ENCODE measurements around the gene SRD5A1.
"Not testable (repeated sequence)": the region's sequence is repeated elsewhere in the genome, so short reads cannot be mapped to it uniquely, and the experiment has no call there.

The SRD5A1 gene

DNA sequence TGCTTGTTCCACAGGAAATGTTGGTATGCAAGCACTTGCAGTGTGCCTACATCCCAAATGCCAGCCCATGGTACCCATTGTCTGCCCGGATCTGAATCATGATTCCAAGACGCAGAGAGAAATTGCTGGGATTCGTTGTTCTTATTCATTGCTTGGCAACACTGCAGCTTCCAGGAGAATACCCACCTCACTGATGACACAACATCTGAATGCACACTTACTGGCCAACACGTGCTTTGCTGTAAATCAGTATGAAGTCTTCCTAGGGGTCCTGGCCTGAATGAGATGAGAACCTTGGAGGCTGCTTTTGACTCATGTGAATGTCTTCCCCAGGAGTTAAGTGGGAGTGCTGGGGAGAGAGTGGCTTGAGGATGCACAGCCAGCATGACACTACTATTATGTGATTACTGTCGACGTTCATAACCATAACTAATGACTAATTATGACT is 11.6 kb downstream of the SRD5A1 start:
- DNase-seq (ENCODE audit: low spot score) = no peak

DNA sequence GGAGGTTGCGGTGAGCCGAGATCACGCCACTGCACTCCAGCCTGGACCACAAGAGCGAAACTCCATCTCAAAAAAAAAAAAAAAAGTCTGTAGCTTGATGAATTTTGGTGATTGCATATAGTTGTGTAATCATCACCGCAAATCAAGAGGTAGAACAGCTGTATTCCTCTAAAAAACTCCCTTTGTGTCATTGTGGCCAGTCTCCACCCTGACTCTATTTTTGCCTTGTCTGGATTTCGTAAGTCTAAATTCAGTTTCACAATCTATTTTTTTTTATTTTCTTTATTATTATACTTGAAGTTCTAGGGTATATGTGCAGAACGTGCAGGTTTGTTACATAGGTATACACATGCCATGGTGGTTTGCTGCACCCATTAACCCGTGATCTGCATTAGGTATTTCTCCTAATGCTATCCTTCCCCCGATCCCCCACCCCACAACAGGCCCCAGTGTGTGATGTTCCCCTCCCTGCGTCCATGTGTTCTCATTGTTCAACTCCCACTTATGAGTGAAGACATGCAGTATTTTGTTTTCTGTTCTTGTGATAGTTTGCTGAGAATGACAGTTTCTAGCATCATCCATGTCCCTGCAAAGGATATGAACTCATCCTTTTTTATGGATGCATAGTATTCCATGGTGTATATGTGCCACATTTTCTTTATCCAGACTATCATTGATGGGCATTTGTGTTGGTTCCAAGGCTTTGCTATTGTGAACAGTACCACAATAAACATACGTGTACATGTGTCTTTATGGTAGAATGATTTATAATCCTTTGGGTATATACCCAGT is 12.5 kb downstream of the SRD5A1 start:
- DNase-seq (ENCODE audit: low spot score) = not testable (repeated sequence)

DNA sequence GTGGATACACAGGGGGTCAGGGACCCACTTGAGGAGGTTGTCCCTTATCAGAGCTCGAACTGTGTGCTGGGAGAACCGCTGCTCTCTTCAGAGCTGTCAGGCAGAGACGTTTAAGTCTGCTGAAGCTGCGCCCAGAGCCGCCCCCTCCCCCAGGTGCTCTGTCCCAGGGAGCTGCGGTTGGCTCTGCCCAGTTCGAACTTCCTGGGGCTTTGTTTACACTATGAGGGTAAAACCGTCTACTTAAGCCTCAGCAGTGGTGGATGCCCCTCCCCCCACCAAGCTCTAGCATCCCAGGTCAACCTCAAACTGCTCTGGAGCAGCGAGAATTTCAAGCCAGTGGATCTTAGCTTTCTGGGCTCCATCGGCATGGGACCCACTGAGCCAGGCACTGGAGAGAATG is 15.9 kb downstream of the SRD5A1 start:
- DNase-seq (ENCODE audit: low spot score) = no peak

DNA sequence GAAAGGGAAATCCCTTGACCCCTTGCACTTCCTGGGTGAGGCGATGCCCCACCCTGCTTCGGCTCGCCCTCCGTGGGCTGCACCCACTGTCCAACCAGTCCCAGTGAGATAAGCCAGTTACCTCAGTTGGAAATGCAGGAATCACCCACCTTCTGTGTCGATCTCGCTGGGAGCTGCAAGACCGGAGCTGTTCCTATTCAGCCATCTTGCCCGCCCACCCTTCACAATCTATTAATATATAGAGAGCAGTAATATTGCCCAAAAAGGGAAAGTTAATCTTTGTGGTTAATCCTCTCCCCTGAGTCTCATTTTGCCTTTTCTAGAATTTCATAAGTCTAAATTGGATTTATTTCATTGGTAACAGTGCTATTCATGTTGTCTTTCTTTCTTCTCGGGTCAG is 16.4 kb downstream of the SRD5A1 start:
- DNase-seq (ENCODE audit: low spot score) = no peak

DNA sequence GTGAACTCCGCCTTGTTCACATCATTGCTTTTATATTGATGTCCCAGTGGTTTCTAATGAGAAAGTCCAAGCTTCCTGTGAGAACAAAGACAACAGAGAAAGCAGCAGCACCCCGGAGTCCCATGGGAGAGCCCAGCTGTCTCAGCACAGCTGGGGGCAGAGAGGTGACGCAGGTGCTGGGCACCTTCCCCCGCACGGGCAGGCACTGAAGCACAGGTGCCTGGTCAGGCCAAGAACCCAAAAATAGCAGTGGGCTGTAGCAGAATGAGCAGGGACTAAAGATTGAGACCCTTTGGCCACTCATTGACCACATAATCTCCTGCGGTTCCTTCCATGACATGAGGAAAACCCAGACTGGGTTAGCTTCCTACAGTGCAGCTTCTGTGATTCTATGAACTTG is 18.8 kb downstream of the SRD5A1 start:
- no peak for DNase-seq (ENCODE audit: low spot score)

DNA sequence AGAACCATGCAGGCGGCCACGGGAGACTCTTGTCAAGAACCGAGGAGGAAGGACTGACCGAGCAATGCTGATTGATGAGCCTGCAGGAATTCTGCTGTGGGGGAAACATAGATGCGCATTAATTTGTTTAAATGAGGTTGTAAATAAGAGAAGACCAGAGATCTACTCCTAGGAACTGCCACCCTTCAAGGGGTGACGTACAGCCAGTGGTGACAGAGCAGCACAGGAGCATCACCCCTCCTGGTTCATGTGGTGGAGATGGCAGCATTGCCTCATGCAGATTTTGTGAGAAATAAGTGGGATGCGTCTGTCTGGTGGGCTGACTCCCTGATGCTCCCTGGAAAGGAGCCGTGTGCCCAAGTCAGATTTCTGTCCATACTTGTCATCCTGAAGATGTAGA is 22.2 kb downstream of the SRD5A1 start:
- no peak for DNase-seq (ENCODE audit: low spot score)

DNA sequence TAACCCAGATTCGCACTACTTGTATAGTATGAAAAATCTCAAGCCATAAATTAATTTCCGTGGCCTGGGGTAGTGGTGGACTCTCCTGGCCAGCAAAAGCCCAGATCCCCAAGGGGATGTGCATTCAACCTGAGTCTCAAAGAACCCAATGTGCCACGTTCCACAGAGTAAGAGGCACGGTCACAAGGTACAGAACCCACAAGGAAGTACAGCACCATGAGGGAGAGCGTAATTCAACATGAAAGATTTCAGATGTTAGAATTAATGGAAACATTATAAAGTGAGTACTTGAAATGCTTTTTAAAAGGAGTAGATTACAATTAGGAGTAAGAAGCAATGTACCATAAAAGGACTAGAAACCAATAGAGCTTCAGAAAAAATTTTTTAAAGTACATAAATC is 23.4 kb downstream of the SRD5A1 start:
- DNase-seq (ENCODE audit: low spot score) = no peak

DNA sequence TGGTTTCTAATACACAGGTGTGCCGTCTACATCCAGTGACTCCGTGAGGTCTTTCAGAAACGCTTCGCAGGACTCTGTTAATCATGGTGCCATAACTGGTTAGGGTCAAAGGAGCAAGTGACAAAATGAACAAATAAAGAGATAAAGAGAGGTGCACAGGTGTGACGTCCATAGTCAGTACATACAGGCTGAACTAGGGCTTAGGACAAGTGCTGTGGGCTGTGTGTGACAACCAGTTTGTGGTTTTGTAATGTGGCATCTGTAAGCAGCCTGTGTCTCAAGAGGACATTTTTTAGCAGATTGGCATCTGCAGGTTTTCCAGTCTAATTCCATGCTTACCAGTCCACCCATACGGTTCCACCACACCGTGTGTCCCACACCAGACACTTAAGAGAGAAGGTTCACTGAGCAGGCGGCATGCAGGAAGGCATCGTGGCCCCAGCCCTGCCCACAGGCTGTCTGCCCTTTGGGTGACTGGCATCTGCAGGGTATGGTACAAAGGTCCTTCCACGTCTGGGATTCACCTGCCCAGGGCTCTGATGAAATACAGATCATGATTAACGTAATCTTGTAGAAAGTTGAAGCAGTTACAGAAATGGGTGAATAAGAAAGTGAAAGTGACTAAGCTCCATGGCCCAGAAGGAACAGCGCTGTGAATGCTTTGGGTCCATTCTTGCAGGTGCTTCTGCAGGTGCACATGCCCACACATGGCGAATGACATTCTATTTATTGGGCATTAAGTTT is 26.9 kb downstream of the SRD5A1 start:
- DNase-seq (ENCODE audit: low spot score) = no peak

DNA sequence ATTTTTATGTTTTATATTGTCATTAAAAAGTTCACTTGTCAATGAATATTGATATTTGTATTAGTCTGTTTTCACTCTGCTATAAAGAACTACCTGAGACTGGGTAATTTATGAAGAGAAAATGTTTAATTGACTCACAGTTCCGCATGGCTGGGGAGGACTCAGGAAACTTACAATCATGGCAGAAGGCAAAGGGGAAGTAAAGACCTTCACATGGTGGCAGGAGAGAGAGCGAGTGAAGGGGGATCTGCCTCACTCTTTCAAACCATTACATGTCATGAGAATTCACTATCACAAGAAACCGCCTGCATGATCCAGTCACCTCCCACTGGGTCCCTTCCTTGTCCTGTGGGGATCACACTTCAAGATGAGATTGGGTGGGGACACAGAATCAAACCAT is 27.4 kb downstream of the SRD5A1 start:
- no peak for DNase-seq (ENCODE audit: low spot score)

DNA sequence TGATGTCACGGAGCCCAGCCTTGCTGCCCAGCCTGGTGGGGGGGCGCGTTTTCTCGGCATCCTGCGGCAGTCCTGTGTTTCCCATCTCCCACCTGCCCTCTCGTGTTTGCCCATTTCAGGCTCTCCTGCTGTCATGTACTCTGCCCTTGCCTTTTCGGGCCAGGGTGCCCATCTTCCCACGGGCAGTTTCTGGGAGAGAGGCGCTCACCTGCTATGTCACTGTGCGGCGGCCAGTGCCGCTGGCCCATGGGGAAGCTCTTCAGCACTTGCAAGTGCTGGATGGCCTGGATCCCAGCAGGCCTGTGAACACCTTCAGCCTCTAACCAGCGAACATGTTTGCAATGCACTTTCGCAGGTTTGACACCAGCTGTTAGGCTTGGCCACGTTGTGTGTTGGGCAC is 33.5 kb downstream of the SRD5A1 start:
- DNase-seq (ENCODE audit: low spot score) = no peak

DNA sequence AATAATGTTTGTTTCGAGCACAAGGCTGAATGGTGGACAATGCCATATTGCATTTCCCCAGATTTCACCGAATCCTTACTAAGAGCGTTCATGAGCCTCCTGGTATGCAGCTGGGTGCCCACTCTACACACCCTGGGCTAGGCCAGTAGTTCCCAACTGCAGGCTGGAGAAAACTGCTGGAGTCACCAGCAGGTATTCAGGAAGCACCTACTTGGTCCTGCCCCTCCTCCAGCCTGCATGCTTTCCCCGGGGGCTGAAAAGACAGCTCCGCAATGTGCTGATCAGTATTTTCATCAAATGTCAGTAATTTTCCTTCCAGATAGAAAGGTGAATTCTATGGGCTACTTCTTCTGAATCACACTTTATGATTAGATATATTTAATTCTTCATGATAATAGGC is 34.4 kb downstream of the SRD5A1 start:
- DNase-seq (ENCODE audit: low spot score) = no peak

DNA sequence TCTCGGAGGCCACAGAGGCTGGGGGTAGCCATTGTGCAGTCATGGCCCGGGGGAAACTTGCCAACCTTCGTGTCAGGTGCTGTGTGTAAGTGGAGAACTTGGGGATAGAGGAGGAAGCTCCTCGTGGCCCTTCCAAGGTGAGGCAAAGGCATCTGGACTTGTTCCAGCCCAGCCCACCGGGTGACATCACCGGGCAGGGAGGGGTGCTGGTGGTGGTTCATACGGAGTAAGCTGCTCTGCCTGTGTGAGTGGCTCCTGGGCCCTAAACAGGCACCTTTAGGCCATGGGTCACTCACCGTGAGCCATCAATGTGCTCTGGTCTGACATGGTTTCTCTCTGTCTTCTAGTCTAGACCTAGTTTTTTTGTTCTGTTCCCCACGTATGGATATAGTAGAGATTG is 35.5 kb downstream of the SRD5A1 start:
- not testable (repeated sequence) for DNase-seq (ENCODE audit: low spot score)

DNA sequence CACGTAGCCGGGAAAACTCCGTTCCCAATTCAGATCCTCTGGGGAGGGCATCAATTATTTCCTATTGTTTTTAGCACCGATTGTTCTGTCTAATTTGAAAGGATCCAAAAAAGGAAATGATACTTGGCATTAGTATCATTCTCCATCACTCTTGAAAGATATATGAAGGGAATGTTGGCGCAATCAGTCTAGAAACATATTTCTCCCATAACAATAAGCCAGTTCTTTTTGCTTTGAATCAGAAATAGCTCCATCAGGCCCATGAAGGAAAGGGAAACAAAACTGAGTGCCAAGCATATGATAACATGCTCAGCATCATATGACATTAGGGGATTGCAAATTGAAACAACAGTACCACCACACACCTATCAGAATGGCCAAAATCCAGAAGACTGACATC is 39.8 kb downstream of the SRD5A1 start:
- DNase-seq (ENCODE audit: low spot score) = no peak

DNA sequence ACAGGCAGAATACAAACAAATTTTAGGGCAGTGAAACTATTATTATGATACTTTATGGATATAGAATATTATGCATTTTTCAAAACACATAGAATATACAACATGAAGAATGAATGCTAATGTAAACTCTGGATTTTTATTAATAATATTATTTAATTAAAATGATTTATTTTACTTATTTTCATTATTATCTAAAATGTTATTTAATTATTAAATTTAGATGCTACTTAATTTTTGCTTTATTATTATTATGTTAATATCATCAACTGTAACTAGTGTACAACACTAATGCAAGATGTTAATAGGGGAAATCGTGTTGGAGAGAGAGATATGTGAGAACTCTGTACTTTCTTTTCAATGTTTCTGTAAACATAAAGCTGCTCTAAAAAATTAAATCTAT is 40.7 kb downstream of the SRD5A1 start:
- no peak for DNase-seq (ENCODE audit: low spot score)

DNA sequence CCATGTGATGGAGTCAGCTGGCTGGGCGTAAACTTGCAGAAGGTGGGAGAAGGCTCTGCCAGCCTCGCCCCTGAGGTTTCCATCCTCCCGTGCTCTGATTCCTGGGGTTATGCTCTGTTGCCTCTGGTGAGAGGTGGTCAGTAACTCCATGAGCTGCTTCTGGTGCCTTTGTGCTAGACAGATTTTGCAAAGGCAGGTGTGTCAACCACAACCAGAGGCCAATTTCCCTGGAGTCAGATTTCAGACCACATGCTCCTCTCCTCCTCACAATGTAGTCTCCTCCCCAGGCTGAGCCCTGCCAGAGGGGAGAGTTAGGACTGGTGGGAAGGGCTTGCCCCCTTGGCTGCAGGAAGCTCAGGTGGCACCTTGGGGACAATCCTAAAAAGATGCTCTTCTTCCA is 41.2 kb downstream of the SRD5A1 start:
- no peak for DNase-seq (ENCODE audit: low spot score)

DNA sequence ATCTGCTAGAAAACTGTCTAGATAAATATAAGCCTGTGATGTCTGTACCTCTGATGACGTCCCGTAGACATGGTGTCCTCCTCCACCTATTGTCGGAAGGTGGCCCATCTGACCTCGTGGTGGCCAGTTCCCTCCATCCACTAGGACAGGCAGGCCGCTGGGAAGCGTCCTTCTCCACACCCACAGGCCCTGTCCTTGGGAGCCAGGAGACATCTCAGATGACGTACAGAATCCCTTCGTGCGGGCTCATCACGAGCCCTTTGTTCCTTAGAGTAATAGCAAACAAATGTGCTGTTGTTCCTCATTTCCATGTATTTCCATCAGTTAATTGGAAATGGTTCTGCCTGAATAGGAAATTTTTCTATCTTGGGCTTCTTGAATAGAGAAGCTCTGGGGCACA is 41.6 kb downstream of the SRD5A1 start:
- DNase-seq (ENCODE audit: low spot score) = no peak

DNA sequence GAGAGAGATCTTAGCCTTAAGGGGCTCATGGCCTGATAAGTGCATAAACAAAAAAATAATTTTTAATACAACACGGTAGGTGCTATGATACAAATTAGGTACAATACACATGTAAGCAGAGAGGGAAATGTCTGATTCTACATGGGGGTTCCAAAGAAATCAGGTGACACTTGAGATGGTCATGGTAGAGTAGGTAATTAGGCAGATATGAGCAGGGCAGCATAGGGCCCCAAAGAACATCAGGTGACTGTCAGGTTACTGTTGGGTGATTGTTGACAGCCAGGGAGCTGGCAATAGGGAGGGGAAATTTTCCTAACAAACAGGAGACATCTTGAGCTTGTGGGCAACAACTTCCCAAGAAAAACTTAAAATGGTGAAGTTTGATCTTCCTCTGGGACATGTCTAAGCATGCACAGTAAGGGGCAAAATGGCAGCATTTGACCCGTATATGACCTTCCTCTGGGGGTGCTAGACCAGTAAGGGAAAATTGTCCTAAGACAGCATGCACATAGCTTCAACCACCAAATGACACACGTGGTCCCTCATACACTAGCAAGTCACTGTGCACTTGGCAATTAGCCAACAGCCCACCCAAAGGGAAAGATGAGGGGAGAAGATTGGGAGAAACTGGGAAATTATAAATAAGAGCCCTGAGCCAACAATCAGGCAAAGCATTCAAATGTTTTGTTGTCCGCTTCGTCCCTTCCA is 42.7 kb downstream of the SRD5A1 start:
- DNase-seq (ENCODE audit: low spot score) = no peak

DNA sequence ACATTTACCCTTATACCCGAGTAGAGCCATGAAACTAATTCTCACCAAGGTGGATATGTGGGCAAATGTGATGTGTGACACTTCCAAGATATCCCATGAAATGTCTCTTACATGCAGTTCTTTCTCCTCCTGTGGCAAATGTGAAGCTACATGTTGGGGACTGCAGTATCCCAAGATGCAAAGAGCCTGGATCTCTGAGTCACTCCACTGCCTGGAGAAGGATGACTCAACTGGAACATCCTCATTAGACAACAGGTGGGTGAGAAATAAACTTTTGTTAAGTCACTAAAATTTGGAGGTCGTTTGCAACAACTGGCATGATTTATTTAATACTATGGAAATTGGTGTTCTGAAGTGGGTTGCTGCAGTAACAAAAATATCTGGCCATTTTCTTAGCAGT is 43.5 kb downstream of the SRD5A1 start:
- no peak for DNase-seq (ENCODE audit: low spot score)

DNA sequence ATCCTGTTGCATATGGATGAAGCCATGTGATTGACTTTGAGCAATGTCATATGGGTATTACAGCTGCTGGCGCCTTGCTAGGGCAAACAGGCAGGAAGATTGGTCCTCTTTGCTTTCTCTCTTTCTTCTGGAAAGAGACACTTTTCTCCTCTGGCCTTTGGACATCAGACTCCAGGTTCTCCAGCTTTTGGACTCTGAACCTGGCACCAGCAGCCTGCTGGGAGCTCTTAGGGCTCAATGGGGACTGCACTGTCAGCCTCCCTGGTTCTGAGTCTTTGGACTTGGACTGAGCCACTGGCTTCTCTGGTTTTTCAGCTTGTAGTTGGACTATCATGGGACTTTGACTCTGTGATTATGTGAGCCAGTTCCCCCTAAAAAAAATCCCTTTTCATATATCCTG is 45.1 kb downstream of the SRD5A1 start:
- no peak for DNase-seq (ENCODE audit: low spot score)

DNA sequence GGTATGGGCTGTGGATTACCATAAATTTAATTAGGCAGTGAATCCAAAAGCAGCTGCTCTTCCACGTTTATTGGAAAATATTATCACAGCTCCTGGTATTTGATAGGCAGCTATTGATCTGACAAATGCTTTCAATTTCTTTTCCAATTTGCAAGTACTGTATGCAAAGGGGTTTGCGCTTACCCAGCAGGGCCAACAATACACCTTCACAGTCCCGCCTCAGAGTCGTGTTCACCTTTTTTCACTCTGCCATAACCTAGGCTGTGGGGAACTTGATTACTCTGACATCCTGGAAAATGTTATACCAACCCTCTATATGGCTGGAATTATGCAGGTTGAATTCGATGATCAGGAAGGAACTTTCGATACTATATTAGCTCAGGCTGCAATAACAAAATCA is 47.7 kb downstream of the SRD5A1 start:
- no peak for DNase-seq (ENCODE audit: low spot score)

DNA sequence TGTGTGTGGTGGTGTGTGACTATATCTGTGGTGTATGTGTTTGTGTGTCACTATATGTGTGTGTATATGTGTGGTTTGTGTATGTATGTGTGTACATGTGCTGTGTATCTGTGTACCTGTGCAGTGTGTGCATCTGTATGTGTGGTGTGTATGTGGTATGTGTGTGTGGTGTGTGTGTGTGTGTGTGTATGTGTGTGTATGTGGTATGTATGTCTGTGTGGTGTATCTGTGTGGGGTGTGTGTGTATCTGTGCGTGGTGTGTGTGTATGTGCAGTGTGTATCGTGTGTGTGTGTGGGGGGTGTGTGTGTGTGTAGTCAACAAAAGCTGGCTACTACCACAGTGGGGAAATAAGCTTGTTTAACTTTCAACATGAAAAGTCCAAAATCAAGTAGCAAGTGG is 48.4 kb downstream of the SRD5A1 start:
- no peak for DNase-seq (ENCODE audit: low spot score)

DNA sequence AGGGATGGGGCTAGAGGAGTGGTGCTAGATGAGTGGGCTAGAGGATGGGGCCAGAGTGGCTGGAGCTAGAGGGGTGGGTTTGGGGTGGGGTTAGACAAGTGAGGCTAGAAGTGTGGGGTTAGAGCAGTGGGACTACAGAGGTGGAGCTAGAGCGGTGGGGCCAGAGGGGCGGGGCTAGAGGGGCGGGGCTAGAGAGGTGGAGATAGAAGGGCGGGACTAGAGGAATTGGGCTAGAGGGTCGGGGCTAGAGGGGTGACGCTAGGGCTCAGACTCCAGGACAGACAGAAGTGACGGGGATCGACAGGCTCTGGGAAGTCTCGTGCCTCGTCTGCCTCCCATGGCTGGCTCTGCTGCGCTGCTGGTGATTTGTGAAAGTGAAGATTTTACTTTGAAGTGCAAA is 49.0 kb downstream of the SRD5A1 start:
- DNase-seq (ENCODE audit: low spot score) = no peak

DNA sequence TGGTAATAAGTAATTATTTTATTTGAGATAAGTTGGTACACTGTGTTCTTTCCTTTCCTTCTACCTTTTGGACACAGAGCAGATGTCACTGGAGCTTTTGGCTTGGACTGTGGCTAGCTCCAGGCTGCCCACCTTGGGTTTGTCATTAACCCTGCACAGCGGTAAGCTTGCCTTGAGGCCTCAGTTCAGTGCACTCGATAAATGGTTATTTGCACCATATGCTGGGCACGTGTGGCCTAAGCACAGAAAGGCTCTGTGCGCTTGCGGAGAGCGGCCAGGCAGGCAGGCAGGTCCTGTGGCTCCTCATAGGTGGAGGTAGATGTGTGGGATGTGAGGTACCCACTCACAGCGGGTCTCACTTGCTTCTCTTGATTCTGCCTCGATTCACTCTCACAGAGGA is 50.0 kb downstream of the SRD5A1 start:
- no peak for DNase-seq (ENCODE audit: low spot score)

Data from CD4-positive, alpha-beta T cell treated with Interleukin-2 at 100 ng/mL for 4 hours (primary cell).